Omental fat pad (tissue), 4 donors: Measurements from ENCODE around the gene CYP4Z1. TPM values are rescaled to one million over a fixed set of nuclear protein-coding genes. Genes with fewer than 3 reads are reported as not detected.
A peak's percentile ranks its signal among the peaks of the same experiment; 100 is the strongest.

Experiments
- ATAC-seq: fragments of 150-250 bp; one replicate; pipeline ENCODE4 v1.9.1; 2016; ENCODE audit warnings: mild to moderate bottlenecking, moderate library complexity; ENCODE audit not compliant: low FRiP score
- DNase-seq: peaks from one replicate; pipeline ENCODE4 v3.0.0-alpha.2; 2019; ENCODE audit warnings: low spot score
- total RNA-seq, 4 donors: library from RNA; depleted of rRNA; stranded (reverse); fragments of >200 nt; gene quantifications; one replicate each; pipeline ENCODE4 v1.1.0, GENCODE V29; 2016
- TF ChIP-seq, protein P1 (sequence below), 3 donors: fragments of 450-650 bp; IDR thresholded peaks; one replicate each; pipeline ENCODE4 v1.5.1; 2016 to 2017; ENCODE audit warnings: antibody characterized with exemption in 3 of 3, mild to moderate bottlenecking in 3 of 3, moderate library complexity in 2 of 3

CYP4Z1 gene, protein sequence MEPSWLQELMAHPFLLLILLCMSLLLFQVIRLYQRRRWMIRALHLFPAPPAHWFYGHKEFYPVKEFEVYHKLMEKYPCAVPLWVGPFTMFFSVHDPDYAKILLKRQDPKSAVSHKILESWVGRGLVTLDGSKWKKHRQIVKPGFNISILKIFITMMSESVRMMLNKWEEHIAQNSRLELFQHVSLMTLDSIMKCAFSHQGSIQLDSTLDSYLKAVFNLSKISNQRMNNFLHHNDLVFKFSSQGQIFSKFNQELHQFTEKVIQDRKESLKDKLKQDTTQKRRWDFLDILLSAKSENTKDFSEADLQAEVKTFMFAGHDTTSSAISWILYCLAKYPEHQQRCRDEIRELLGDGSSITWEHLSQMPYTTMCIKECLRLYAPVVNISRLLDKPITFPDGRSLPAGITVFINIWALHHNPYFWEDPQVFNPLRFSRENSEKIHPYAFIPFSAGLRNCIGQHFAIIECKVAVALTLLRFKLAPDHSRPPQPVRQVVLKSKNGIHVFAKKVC
- total RNA-seq: 10 to 100 TPM in 1 of 4 donors, 1 to 10 TPM in 3; 2.5 to 14.0 (median 4.8) TPM

DNA sequence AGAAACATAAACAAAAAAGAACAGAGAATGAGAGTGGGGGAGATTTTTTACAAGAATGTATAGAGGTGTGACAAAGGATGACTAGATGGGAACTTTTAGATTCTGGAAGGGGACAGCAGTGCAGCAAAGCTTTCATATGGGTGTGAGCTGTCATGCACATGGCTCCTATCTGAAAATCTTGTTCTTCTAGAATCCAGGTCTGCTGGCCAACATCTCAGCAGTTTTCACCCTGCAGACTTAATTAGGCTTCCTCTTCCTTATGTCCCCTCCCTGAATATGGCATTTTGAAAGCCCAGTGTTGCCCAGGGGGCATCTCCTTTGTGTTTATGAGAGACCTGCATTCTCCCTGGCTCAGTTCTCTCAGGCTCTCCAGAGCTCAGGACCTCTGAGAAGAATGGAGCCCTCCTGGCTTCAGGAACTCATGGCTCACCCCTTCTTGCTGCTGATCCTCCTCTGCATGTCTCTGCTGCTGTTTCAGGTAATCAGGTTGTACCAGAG lies at the start of gene CYP4Z1:
Gene CYP4Z1 (plus strand): TSS at position 135 of the 498 bp plus-strand sequence. CDS start 260 bp downstream, at position 395.
- TF ChIP-seq, protein P1, sequence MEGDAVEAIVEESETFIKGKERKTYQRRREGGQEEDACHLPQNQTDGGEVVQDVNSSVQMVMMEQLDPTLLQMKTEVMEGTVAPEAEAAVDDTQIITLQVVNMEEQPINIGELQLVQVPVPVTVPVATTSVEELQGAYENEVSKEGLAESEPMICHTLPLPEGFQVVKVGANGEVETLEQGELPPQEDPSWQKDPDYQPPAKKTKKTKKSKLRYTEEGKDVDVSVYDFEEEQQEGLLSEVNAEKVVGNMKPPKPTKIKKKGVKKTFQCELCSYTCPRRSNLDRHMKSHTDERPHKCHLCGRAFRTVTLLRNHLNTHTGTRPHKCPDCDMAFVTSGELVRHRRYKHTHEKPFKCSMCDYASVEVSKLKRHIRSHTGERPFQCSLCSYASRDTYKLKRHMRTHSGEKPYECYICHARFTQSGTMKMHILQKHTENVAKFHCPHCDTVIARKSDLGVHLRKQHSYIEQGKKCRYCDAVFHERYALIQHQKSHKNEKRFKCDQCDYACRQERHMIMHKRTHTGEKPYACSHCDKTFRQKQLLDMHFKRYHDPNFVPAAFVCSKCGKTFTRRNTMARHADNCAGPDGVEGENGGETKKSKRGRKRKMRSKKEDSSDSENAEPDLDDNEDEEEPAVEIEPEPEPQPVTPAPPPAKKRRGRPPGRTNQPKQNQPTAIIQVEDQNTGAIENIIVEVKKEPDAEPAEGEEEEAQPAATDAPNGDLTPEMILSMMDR (IDR thresholded peaks at IDR 0.05): no peak
- DNase-seq: no peak
- no peak for ATAC-seq

DNA sequence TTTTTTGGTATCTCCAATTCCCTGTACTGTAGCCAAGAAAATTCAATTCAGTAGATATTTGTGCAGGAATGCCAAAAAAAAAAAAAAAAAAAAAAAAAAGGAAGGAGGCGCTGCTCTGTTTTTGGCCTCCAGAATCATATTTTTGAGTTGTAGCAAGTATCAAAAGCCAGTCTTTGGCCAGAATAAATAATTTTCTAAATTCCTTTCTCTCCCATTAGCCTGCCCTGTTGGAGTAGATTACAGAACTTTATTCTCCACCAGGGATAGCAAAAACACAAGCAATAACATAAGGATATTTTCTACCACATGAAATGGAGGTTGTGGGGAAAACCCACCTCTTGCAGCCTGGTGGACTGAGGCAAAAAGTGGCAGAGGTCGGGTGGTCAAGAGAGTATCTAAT lies 46.0 kb upstream of the CYP4Z1 start:
- TF ChIP-seq, protein P1 (IDR thresholded peaks at IDR 0.05): no peak
- DNase-seq (no peak), ATAC-seq (no peak)

DNA sequence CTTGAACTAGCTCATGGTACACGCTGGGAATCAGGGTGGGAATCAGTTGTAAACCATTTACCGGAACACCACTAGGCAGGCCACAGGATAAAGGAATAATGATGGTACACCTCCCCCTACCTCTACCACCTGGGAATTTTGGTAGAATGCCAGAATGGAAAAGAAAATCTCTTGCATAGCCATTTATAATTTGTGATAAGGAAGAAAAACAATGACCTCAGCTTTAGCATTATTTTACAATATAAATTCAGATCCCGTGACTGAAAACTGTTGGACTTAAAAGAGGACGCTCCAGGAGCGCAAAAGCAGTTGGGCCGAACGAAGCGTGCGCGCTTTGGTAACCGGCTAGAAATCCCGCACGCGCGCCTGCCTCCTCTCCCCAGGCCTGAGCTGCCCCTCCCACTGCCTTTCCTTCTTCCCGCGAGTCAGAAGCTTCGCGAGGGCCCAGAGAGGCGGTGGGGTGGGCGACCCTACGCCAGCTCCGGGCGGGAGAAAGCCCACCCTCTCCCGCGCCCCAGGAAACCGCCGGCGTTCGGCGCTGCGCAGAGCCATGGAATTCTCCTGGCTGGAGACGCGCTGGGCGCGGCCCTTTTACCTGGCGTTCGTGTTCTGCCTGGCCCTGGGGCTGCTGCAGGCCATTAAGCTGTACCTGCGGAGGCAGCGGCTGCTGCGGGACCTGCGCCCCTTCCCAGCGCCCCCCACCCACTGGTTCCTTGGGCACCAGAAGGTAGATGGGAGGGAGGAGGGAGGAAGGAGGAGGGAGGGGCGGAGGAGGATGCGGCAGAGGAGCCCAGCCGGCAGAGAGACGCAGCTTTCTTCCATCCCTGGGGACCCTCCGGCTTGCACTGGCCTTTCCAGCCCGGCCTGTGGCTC lies 43.5 kb upstream of the CYP4Z1 start, which contains the start of gene CYP4X1:
Gene CYP4X1 (plus strand): TSS at position 402 of the 873 bp plus-strand sequence. CDS start 149 bp downstream, at position 551.
- TF ChIP-seq, protein P1 (IDR thresholded peaks at IDR 0.05): no peak

DNA sequence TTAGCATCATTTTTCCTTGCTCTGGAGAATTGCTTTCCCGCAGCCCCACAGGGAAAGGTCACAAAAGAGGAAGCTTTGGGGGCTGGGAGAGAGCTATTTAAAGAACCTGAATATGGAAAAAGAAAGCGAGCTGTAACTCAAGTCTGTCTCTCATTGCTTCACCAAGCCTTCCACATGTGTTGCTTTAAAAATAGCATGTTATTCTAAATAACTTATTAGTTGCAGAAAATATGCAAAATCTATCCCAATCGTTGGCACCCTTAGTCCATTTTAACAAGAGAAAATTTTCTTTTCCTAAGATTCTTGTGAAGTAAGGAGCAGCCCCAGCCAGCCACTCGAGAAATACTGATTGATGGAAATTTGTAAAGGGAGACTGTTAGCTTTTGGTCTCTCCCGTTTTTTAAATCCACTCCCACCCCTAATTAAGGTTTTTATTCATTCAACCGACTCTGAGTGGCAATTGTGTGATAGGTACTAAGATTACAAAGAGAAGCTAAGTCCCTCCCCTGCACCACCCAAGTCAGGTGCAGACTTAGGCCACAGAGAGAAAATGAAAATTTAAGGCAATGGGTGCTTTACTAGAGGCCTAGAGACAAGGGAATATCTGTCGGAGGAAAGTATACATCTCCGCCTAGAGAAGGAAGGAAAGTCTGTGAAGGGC lies 42.8 kb upstream of the CYP4Z1 start:
- TF ChIP-seq, protein P1 (IDR thresholded peaks at IDR 0.05): no peak
- DNase-seq: no peak
- ATAC-seq: no peak

More for the DNA sequence above, 43.5 kb upstream of the CYP4Z1 start, which contains the start of gene CYP4X1:
- ATAC-seq (peak; percentile 56), DNase-seq (no peak)

DNA sequence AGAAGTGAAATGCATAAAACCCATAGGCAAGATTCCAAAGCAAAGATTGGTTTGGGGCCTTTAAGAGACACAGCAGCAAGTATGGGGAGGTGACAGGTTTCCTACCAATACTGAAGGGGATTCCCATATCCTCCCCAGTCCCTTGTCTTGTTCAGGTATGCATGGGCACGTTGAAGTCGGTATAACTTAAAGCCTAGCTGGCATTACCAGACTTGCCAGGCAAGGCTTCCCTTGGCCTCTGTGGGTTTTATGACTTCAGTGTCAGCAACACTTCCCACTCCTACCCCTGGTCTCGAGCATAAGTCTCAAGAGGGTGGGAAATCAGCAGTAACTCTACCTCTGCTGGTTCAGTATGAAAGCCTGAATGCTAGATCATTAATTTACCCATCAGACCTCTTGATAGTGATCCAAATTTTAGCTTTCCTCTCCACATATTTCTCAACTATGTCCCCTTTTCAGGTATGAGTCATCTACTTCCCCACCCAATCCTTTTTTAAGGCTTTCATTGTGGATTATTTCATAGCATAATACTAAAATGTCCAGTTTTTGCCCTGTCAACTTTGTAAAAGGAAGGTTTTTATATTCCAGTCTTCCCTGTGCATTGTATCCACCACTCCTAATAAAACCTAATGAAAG lies 36.7 kb upstream of the CYP4Z1 start:
- ATAC-seq: no peak
- no peak for DNase-seq
- TF ChIP-seq, protein P1 (IDR thresholded peaks at IDR 0.05): no peak

DNA sequence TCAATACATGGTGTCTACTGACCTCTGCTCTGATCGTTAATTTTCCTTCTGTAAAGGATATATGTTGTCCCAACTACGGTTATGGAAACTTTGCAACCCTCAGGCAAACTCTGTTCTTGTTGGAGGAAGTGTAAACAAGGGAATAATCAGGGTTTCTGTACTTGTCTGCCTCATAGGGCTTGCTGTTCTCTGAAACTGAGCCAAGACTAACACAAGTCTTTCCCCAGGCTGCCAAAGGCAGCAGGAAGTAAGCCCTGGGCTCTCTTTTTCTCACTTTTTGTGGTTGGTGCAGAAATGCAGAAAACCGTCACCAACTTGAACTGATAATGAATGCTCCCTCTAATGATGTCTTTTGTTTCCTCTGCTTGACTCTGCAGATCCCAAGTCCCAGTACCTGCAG lies 36.0 kb upstream of the CYP4Z1 start:
- ATAC-seq: no peak
- no peak for DNase-seq
- TF ChIP-seq, protein P1 (IDR thresholded peaks at IDR 0.05): no peak
